Upper lobe of right lung (tissue), 1 donor: Measurements from ENCODE around the gene CD200R1L. TPM values are rescaled to one million over a fixed set of nuclear protein-coding genes. Genes with fewer than 3 reads are reported as not detected.

ENCODE experiments used
- ATAC-seq: fragments of 200-7000 bp; cut with Tn5 transposase; one replicate; pipeline ENCODE4 v1.9.1; 2020; ENCODE audit warnings: mild to moderate bottlenecking, moderate library complexity
- DNase-seq: peaks from one replicate; pipeline ENCODE4 v3.0.0-alpha.2; 2020
- H3K27ac ChIP-seq: fragments of 200-600 bp; one replicate; pipeline ENCODE4 v1.8.0; 2022
- H3K27me3 ChIP-seq: fragments of 200-600 bp; one replicate; pipeline ENCODE4 v1.8.0; 2022; ENCODE audit warnings: mild to moderate bottlenecking
- H3K36me3 ChIP-seq: fragments of 200-600 bp; one replicate; pipeline ENCODE4 v1.8.0; 2022
- H3K4me1 ChIP-seq: fragments of 200-600 bp; one replicate; pipeline ENCODE4 v1.8.0; 2022
- H3K4me3 ChIP-seq: fragments of 200-600 bp; one replicate; pipeline ENCODE4 v1.8.0; 2022; ENCODE audit warnings: mild to moderate bottlenecking
- H3K9me3 ChIP-seq: fragments of 200-600 bp; one replicate; pipeline ENCODE4 v1.8.0; 2022
- CTCF ChIP-seq: fragments of 200-600 bp; IDR thresholded peaks from one replicate; pipeline ENCODE4 v1.8.0; 2022; ENCODE audit warnings: antibody characterized with exemption
- intact Hi-C: fragments of 100-400 bp; cut with DNase I; formaldehyde crosslinking; loops from one replicate; pipeline ENCODE4 v1.11.0; 2022
- long read RNA-seq: library from polyadenylated mRNA; unstranded; transcript quantifications from one replicate; pipeline ENCODE4 v2.0.0, GENCODE V29; 2021
- total RNA-seq: library from RNA; stranded (reverse); fragmentation: NEBNext Ultra II Directional; extraction: Animal tissue kit (Norgen Biotek cat#: 25700); gene quantifications from one replicate; pipeline ENCODE4 v1.2.1, GENCODE V29; 2021
- donor health status: DM: no; HTN: yes; CAD: no; lungs with severe emphysema.

Gene CD200R1L
- total RNA-seq = not detected
- long read RNA-seq = 0 reads

GRCh38 chr3:112846764-112847163 is at the start of gene CD200R1L:
TSS of gene CD200R1L (minus strand) at chr3:112846864. CDS start at chr3:112829367, 17,497 bp downstream.
- H3K27me3 ChIP-seq = no peaks in the 10 kb centered on the region
- H3K4me1 ChIP-seq = no peaks in the 10 kb centered on the region
- H3K27ac ChIP-seq = no peak within 1 kb of the TSS
- H3K4me3 ChIP-seq = no peak within 1 kb of the TSS
- ATAC-seq (no peak), DNase-seq (no peak)
- TF ChIP-seq CTCF = no peak
- H3K36me3 ChIP-seq = no peaks in the 10 kb centered on the region
- intact Hi-C loops = no loop called here
- no peaks in the 10 kb centered on the region for H3K9me3 ChIP-seq

- peaks cover 4% of the 10 kb centered on the region for H3K27me3 ChIP-seq
- DNase-seq (no peak), ATAC-seq (no peak)
- H3K9me3 ChIP-seq = no peaks in the 10 kb centered on the region
- no peak for TF ChIP-seq CTCF
- intact Hi-C loops = no loop called here
- no peak overlapping the region for H3K27ac ChIP-seq
- H3K36me3 ChIP-seq = no peaks in the 10 kb centered on the region
- H3K4me1 ChIP-seq = no peaks in the 10 kb centered on the region
- no peak overlapping the region for H3K4me3 ChIP-seq
Observed at GRCh38 chr3:112894258-112894657, 47.6 kb upstream of the CD200R1L start.

GRCh38 chr3:112889357-112889756 is 42.7 kb upstream of the CD200R1L start:
- H3K27me3 ChIP-seq = peaks cover 4% of the 10 kb centered on the region
- H3K4me3 ChIP-seq = no peak overlapping the region
- intact Hi-C loops = no loop called here
- no peaks in the 10 kb centered on the region for H3K4me1 ChIP-seq
- ATAC-seq = no peak
- H3K9me3 ChIP-seq = no peaks in the 10 kb centered on the region
- TF ChIP-seq CTCF = no peak
- no peak overlapping the region for H3K27ac ChIP-seq
- no peak for DNase-seq
- H3K36me3 ChIP-seq = no peaks in the 10 kb centered on the region

GRCh38 chr3:112888381-112889085 is 41.9 kb upstream of the CD200R1L start:
- no peaks in the 10 kb centered on the region for H3K36me3 ChIP-seq
- H3K27ac ChIP-seq = no peak overlapping the region
- no peaks in the 10 kb centered on the region for H3K9me3 ChIP-seq
- no peak for DNase-seq
- intact Hi-C loops = no loop called here
- H3K4me3 ChIP-seq = no peak overlapping the region
- H3K4me1 ChIP-seq = no peaks in the 10 kb centered on the region
- peaks cover 4% of the 10 kb centered on the region for H3K27me3 ChIP-seq
- TF ChIP-seq CTCF = no peak
- no peak for ATAC-seq

GRCh38 chr3:112884678-112885290 is 38.1 kb upstream of the CD200R1L start:
- Histone ChIP-seq H3K36me3 (no peaks in the 10 kb centered on the region), H3K27me3 (peaks cover 4% of the 10 kb centered on the region), H3K4me1 (no peaks in the 10 kb centered on the region), H3K4me3 (no peak overlapping the region), H3K27ac (no peak overlapping the region), H3K9me3 (no peaks in the 10 kb centered on the region)
- no peak for ATAC-seq
- intact Hi-C loops = no loop called here
- no peak for DNase-seq
- no peak for TF ChIP-seq CTCF
